Caco-2 (cell line): ENCODE results near the gene RGS5. TPM values are rescaled to one million over a fixed set of nuclear protein-coding genes. Genes with fewer than 3 reads are reported as not detected.

ENCODE experiments used
- BruUV-seq: library from RNA; stranded (reverse); fragments of 400-500 nt; replicated peaks from 2 replicates; lab custom pipeline; 2021; lab: Mats Ljungman, UMichigan
- CTCF ChIA-PET: fragments of 300-600 bp; sonication (Branson Sonifier 250); formaldehyde crosslinking; loops from one replicate; lab custom pipeline; 2022; ENCODE audit warnings: antibody characterized with exemption; lab: Charles Lee
- POLR2A ChIA-PET: fragments of 300-600 bp; sonication (Branson Sonifier 250); formaldehyde crosslinking; loops from one replicate; lab custom pipeline; 2022; ENCODE audit warnings: antibody characterized with exemption; lab: Charles Lee
- DNase-seq, 2 experiments: peaks; one replicate each; pipeline versions ENCODE4 v3.0.0 to v3.0.0-alpha.2; 2020 to 2022
- H3K27me3 ChIP-seq: replicated peaks from 2 replicates; pipeline ENCODE4 v1.6.0; 2011; ENCODE audit warnings: low read length; ENCODE audit not compliant: control insufficient read depth, insufficient read depth
- H3K36me3 ChIP-seq: 2 replicates; pipeline ENCODE4 v1.5.1; 2011; ENCODE audit warnings: low read length; ENCODE audit not compliant: control insufficient read depth, insufficient read depth
- H3K4me1 ChIP-seq: fragments of 250-450 bp; sonication (Bioruptor Pico); 2 replicates; pipeline ENCODE4 v1.5.1; 2020; ENCODE audit warnings: mild to moderate bottlenecking
- H3K4me3 ChIP-seq: 2 replicates; pipeline ENCODE4 v1.5.1; 2011; ENCODE audit warnings: low read depth, mild to moderate bottlenecking, control low read depth, low read length
- H3K9me3 ChIP-seq: fragments of 250-450 bp; sonication (Bioruptor Pico); 2 replicates; pipeline ENCODE4 v1.5.1; 2020; ENCODE audit warnings: mild to moderate bottlenecking, moderate library complexity
- H3K27ac Mint-ChIP-seq: one replicate; pipeline ENCODE4 v1.8.0; 2022; ENCODE audit warnings: mixed read lengths; ENCODE audit not compliant: unreplicated experiment
- H3K27me3 Mint-ChIP-seq: one replicate; pipeline ENCODE4 v1.8.0; 2022; ENCODE audit warnings: mixed read lengths; ENCODE audit not compliant: insufficient read depth, unreplicated experiment
- H3K36me3 Mint-ChIP-seq: one replicate; pipeline ENCODE4 v1.8.0; 2022; ENCODE audit warnings: mild to moderate bottlenecking, mixed read lengths; ENCODE audit not compliant: insufficient read depth, unreplicated experiment
- H3K4me1 Mint-ChIP-seq: one replicate; pipeline ENCODE4 v1.8.0; 2022; ENCODE audit warnings: low read depth, mixed read lengths; ENCODE audit not compliant: unreplicated experiment
- H3K4me3 Mint-ChIP-seq: one replicate; pipeline ENCODE4 v1.8.0; 2022; ENCODE audit warnings: mild to moderate bottlenecking, moderate library complexity, mixed read lengths; ENCODE audit not compliant: unreplicated experiment
- H3K9me3 Mint-ChIP-seq: one replicate; pipeline ENCODE4 v1.8.0; 2022; ENCODE audit warnings: mixed read lengths; ENCODE audit not compliant: unreplicated experiment
- intact Hi-C: fragments of 100-400 bp; cut with micrococcal nuclease; formaldehyde crosslinking; loops from one replicate; pipeline ENCODE4 v1.10.0; 2022; ENCODE audit not compliant: unreplicated experiment
- total RNA-seq: library from RNA; stranded (reverse); gene quantifications from 2 replicates; pipeline ENCODE4 v1.2.3, GENCODE V29; 2022
- TF ChIP-seq, protein P1 (sequence below), 2 experiments: fragments of 200-600 bp in 1 of 2; IDR thresholded peaks; 1 replicate in 1 of 2; 2 replicates in 1 of 2; pipeline versions ENCODE4 v1.5.1 to v1.8.0; 2011 to 2022; ENCODE audit warnings: antibody characterized with exemption in 1 of 2, control low read depth in 1 of 2, inconsistent platforms in 1 of 2, low read depth in 1 of 2, low read length in 1 of 2, mild to moderate bottlenecking in 1 of 2, moderate library complexity in 1 of 2; ENCODE audit not compliant: insufficient read depth in 1 of 2, severe bottlenecking in 1 of 2, unreplicated experiment in 1 of 2

Gene RGS5
- total RNA-seq, 1 experiment from 2014 or later: 8.4 TPM

DNA sequence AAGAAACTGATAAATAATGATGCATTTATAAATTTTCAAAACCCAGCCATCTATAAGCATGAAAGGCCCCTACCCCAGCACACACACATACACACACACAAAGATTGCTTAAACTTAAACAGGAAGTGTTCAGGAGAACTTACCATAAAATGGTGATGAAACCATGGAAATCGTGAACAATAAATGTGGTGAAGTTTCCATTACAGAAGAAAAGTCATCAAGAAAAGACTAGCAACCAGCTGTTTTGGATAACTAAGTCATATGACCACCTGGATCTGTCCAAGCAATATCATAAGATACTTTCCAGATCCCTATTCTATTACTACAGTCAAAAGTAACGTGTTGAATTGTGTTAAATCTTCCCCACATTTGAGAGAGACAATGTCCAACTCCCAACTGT is 24.1 kb downstream of the RGS5 start:
- Histone ChIP-seq H3K36me3 (no peaks in the 10 kb centered on the region), H3K9me3 (no peaks in the 10 kb centered on the region), H3K27me3 (no peaks in the 10 kb centered on the region), H3K4me3 (no peak overlapping the region), H3K4me1 (no peaks in the 10 kb centered on the region)
- no TSS peak for BruUV-seq
- Mint-ChIP-seq H3K27me3 (peaks cover 5% of the 10 kb centered on the region), H3K27ac (no peak overlapping the region), H3K36me3 (no peaks in the 10 kb centered on the region), H3K4me3 (no peak overlapping the region), H3K9me3 (no peaks in the 10 kb centered on the region), H3K4me1 (no peaks in the 10 kb centered on the region)
- intact Hi-C loops: no loop called here
- no peak for DNase-seq
- POLR2A ChIA-PET: no interaction called here
- TF ChIP-seq, protein P1, sequence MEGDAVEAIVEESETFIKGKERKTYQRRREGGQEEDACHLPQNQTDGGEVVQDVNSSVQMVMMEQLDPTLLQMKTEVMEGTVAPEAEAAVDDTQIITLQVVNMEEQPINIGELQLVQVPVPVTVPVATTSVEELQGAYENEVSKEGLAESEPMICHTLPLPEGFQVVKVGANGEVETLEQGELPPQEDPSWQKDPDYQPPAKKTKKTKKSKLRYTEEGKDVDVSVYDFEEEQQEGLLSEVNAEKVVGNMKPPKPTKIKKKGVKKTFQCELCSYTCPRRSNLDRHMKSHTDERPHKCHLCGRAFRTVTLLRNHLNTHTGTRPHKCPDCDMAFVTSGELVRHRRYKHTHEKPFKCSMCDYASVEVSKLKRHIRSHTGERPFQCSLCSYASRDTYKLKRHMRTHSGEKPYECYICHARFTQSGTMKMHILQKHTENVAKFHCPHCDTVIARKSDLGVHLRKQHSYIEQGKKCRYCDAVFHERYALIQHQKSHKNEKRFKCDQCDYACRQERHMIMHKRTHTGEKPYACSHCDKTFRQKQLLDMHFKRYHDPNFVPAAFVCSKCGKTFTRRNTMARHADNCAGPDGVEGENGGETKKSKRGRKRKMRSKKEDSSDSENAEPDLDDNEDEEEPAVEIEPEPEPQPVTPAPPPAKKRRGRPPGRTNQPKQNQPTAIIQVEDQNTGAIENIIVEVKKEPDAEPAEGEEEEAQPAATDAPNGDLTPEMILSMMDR (IDR thresholded peaks at IDR 0.05; ENCODE audit: insufficient read depth in 1 of 2, low read depth in 1 of 2, low read length in 1 of 2, severe bottlenecking in 1 of 2, unreplicated experiment in 1 of 2): no peak
- CTCF ChIA-PET: no interaction called here

DNA sequence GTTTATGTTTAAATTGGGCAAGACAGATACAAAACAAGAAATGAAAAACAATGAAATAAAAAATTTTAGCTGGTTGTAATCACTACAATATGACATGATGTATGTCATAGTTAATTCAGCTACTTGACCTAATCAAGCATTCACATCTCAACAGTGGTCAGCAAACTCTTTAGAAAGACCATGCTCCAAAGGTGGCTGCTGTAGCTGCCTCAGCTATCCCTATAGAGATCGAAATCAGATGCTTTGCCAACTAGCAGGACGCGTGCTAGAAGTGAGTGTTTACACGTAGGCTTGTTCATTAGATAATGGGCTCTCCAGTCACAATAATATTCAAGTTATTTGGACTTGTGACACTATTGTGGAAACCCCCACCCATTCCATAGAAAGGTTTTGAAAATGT is 25.9 kb downstream of the RGS5 start:
- Mint-ChIP-seq H3K4me1 (no peaks in the 10 kb centered on the region), H3K36me3 (no peaks in the 10 kb centered on the region), H3K4me3 (no peak overlapping the region), H3K27ac (no peak overlapping the region), H3K9me3 (no peaks in the 10 kb centered on the region), H3K27me3 (peaks cover 6% of the 10 kb centered on the region)
- POLR2A ChIA-PET: no interaction called here
- H3K36me3 ChIP-seq: no peaks in the 10 kb centered on the region
- DNase-seq: no peak
- CTCF ChIA-PET: interaction anchor here (1.4 kb wide), 1 partner anchor 323 kb away, joined by 3 read pairs; no protein-coding TSS in a partner anchor
- no TSS peak for BruUV-seq
- TF ChIP-seq, protein P1 (IDR thresholded peaks at IDR 0.05; ENCODE audit: insufficient read depth in 1 of 2, low read depth in 1 of 2, low read length in 1 of 2, severe bottlenecking in 1 of 2, unreplicated experiment in 1 of 2): no peak
- H3K4me1 ChIP-seq: no peaks in the 10 kb centered on the region
- H3K9me3 ChIP-seq: no peaks in the 10 kb centered on the region
- intact Hi-C loops: no loop called here
- H3K4me3 ChIP-seq: no peak overlapping the region
- H3K27me3 ChIP-seq: no peaks in the 10 kb centered on the region

- POLR2A ChIA-PET: no interaction called here
- no peaks in the 10 kb centered on the region for H3K36me3 Mint-ChIP-seq
- Histone ChIP-seq H3K27me3 (no peaks in the 10 kb centered on the region), H3K4me1 (no peaks in the 10 kb centered on the region), H3K4me3 (no peak overlapping the region), H3K36me3 (no peaks in the 10 kb centered on the region), H3K9me3 (no peaks in the 10 kb centered on the region)
- H3K4me1 Mint-ChIP-seq: no peaks in the 10 kb centered on the region
- CTCF ChIA-PET: interaction anchor here (0.7 to 1.0 kb wide), 3 partner anchors 15 to 321 kb away, joined by 3 to 5 read pairs (median 4); no protein-coding TSS in a partner anchor
- H3K9me3 Mint-ChIP-seq: no peaks in the 10 kb centered on the region
- H3K27ac Mint-ChIP-seq: no peak overlapping the region
- TF ChIP-seq, protein P1 (IDR thresholded peaks at IDR 0.05; ENCODE audit: insufficient read depth in 1 of 2, low read depth in 1 of 2, low read length in 1 of 2, severe bottlenecking in 1 of 2, unreplicated experiment in 1 of 2): peak; percentile 82 to 84
- peak; percentile 34 to 55 for DNase-seq
- H3K4me3 Mint-ChIP-seq: no peak overlapping the region
- no TSS peak for BruUV-seq
- intact Hi-C loops: loop anchor here (1.0 to 2.0 kb wide), 5 partner anchors 103 to 326 kb away; no protein-coding TSS in a partner anchor
- peaks cover 3% of the 10 kb centered on the region for H3K27me3 Mint-ChIP-seq
Measured at GRCh38 chr1:163174524-163175437, 27.9 kb downstream of the RGS5 start.
